ENCODE measurements around the gene ZMYND11. TPM values are rescaled to one million over a fixed set of nuclear protein-coding genes. Genes with fewer than 3 reads are reported as not detected.

The ZMYND11 gene
- total RNA-seq, 1 donor from 2014 or later, result 25.5 TPM

- TF ChIP-seq CTCF (conservative IDR thresholded peaks at IDR 0.05; ENCODE audit: low read depth, low read length), result no peak
- DNase-seq (ENCODE audit: low read depth), result no peak
- no peak overlapping the region for H3K4me3 ChIP-seq (ENCODE audit: low read depth, low read length)
Observed at GRCh38 chr10:239109-239508, 103.9 kb downstream of the ZMYND11 start.

GRCh38 chr10:241451-241850 lies 106.2 kb downstream of the ZMYND11 start:
- H3K4me3 ChIP-seq (ENCODE audit: low read depth, low read length), result no peak overlapping the region
- DNase-seq (ENCODE audit: low read depth), result no peak
- no peak for TF ChIP-seq CTCF (conservative IDR thresholded peaks at IDR 0.05; ENCODE audit: low read depth, low read length)

GRCh38 chr10:241966-242643 lies 106.8 kb downstream of the ZMYND11 start:
- H3K4me3 ChIP-seq (ENCODE audit: low read depth, low read length), result no peak overlapping the region
- DNase-seq (ENCODE audit: low read depth), result no peak
- TF ChIP-seq CTCF (conservative IDR thresholded peaks at IDR 0.05; ENCODE audit: low read depth, low read length), result no peak

- TF ChIP-seq CTCF (conservative IDR thresholded peaks at IDR 0.05; ENCODE audit: low read depth, low read length), result no peak
Observed at GRCh38 chr10:244227-244626, 109.0 kb downstream of the ZMYND11 start.

GRCh38 chr10:246431-246830 lies 111.2 kb downstream of the ZMYND11 start:
- H3K4me3 ChIP-seq (ENCODE audit: low read depth, low read length), result no peak overlapping the region
- no peak for DNase-seq (ENCODE audit: low read depth)
- TF ChIP-seq CTCF (conservative IDR thresholded peaks at IDR 0.05; ENCODE audit: low read depth, low read length), result no peak

More at GRCh38 chr10:244227-244626, 109.0 kb downstream of the ZMYND11 start:
- no peak for DNase-seq (ENCODE audit: low read depth)
- no peak overlapping the region for H3K4me3 ChIP-seq (ENCODE audit: low read depth, low read length)

- TF ChIP-seq CTCF (conservative IDR thresholded peaks at IDR 0.05; ENCODE audit: low read depth, low read length), result no peak
- DNase-seq (ENCODE audit: low read depth), result no peak
Observed at GRCh38 chr10:247480-247879, 112.2 kb downstream of the ZMYND11 start.

GRCh38 chr10:248307-248706 lies 113.1 kb downstream of the ZMYND11 start:
- H3K4me3 ChIP-seq (ENCODE audit: low read depth, low read length), result no peak overlapping the region
- DNase-seq (ENCODE audit: low read depth), result no peak
- TF ChIP-seq CTCF (conservative IDR thresholded peaks at IDR 0.05; ENCODE audit: low read depth, low read length), result no peak

More at GRCh38 chr10:247480-247879, 112.2 kb downstream of the ZMYND11 start:
- no peak overlapping the region for H3K4me3 ChIP-seq (ENCODE audit: low read depth, low read length)

Measured in epithelial cell of proximal tubule (primary cell).